Measurements from ENCODE around the gene SNCB.

The SNCB gene

GRCh38 chr5:176631383-176632200 lies 1.3 kb upstream of the SNCB start:
- Histone ChIP-seq H3K4me3 (replicated peaks; ENCODE audit: insufficient read depth, low read length) (no peak overlapping the region), H3K27me3 (ENCODE audit: insufficient read depth, poor library complexity, severe bottlenecking) (peaks cover 58% of the 10 kb centered on the region), H3K27ac (replicated peaks) (no peak overlapping the region)
- DNase-seq (ENCODE audit: low read depth in 1 of 2, low spot score in 1 of 2): no peak
- TF ChIP-seq POLR2AphosphoS5 (IDR thresholded peaks at IDR 0.05; ENCODE audit: low read depth): no peak
- no peak for TF ChIP-seq GABPA (IDR thresholded peaks at IDR 0.05; ENCODE audit: low read depth)
- no peak for TF ChIP-seq REST (IDR thresholded peaks at IDR 0.05; ENCODE audit: insufficient replicate concordance, low read depth)
- no peak for TF ChIP-seq CTCF (IDR thresholded peaks at IDR 0.05; ENCODE audit: insufficient read depth, low read length)
- TF ChIP-seq SPI1 (IDR thresholded peaks at IDR 0.05; ENCODE audit: borderline replicate concordance, low read depth): no peak

- no peak for TF ChIP-seq GABPA (IDR thresholded peaks at IDR 0.05; ENCODE audit: low read depth)
- TF ChIP-seq SPI1 (IDR thresholded peaks at IDR 0.05; ENCODE audit: borderline replicate concordance, low read depth): no peak
- TF ChIP-seq REST (IDR thresholded peaks at IDR 0.05; ENCODE audit: insufficient replicate concordance, low read depth): no peak
- no peak for TF ChIP-seq CTCF (IDR thresholded peaks at IDR 0.05; ENCODE audit: insufficient read depth, low read length)
- no peak for TF ChIP-seq POLR2AphosphoS5 (IDR thresholded peaks at IDR 0.05; ENCODE audit: low read depth)
- no peak for DNase-seq (ENCODE audit: low read depth in 1 of 2, low spot score in 1 of 2)
- peaks cover 54% of the 10 kb centered on the region for H3K27me3 ChIP-seq (ENCODE audit: insufficient read depth, poor library complexity, severe bottlenecking)
- no peak overlapping the region for H3K27ac ChIP-seq (replicated peaks)
- H3K4me3 ChIP-seq (replicated peaks; ENCODE audit: insufficient read depth, low read length): no peak overlapping the region
Measured at GRCh38 chr5:176630681-176631222, 418 bp upstream of the SNCB start.

GRCh38 chr5:176629317-176629852 lies 949 bp downstream of the SNCB start:
- Histone ChIP-seq H3K4me3 (replicated peaks; ENCODE audit: insufficient read depth, low read length) (no peak overlapping the region), H3K27me3 (ENCODE audit: insufficient read depth, poor library complexity, severe bottlenecking) (peaks cover 55% of the 10 kb centered on the region)
- TF ChIP-seq POLR2AphosphoS5 (IDR thresholded peaks at IDR 0.05; ENCODE audit: low read depth) (no peak), GABPA (IDR thresholded peaks at IDR 0.05; ENCODE audit: low read depth) (no peak), CTCF (IDR thresholded peaks at IDR 0.05; ENCODE audit: insufficient read depth, low read length) (no peak), SPI1 (IDR thresholded peaks at IDR 0.05; ENCODE audit: borderline replicate concordance, low read depth) (no peak), REST (IDR thresholded peaks at IDR 0.05; ENCODE audit: insufficient replicate concordance, low read depth) (no peak)

More at GRCh38 chr5:176629317-176629852, 949 bp downstream of the SNCB start:
- DNase-seq (ENCODE audit: low read depth in 1 of 2, low spot score in 1 of 2): no peak
- no peak overlapping the region for H3K27ac ChIP-seq (replicated peaks)
